ENCODE measurements around the gene TPP1.

Gene TPP1

GRCh38 chr11:6633422-6634408 is 14.5 kb upstream of the TPP1 start:
- Histone ChIP-seq H3K36me3 (ENCODE audit: control insufficient read depth, low read depth, low read length) (peaks cover 7% of the 10 kb centered on the region), H3K4me3 (ENCODE audit: low read length) (no peak overlapping the region), H3K4me1 (ENCODE audit: control insufficient read depth, low read depth, low read length) (no peaks in the 10 kb centered on the region), H3K9me3 (ENCODE audit: control insufficient read depth, low read depth, low read length) (no peaks in the 10 kb centered on the region), H3K9ac (ENCODE audit: low read length) (no peak overlapping the region), H3K27me3 (ENCODE audit: control insufficient read depth, insufficient read depth, low read length) (peaks cover 34% of the 10 kb centered on the region), H3K27ac (ENCODE audit: low read length) (no peak overlapping the region)

DNA sequence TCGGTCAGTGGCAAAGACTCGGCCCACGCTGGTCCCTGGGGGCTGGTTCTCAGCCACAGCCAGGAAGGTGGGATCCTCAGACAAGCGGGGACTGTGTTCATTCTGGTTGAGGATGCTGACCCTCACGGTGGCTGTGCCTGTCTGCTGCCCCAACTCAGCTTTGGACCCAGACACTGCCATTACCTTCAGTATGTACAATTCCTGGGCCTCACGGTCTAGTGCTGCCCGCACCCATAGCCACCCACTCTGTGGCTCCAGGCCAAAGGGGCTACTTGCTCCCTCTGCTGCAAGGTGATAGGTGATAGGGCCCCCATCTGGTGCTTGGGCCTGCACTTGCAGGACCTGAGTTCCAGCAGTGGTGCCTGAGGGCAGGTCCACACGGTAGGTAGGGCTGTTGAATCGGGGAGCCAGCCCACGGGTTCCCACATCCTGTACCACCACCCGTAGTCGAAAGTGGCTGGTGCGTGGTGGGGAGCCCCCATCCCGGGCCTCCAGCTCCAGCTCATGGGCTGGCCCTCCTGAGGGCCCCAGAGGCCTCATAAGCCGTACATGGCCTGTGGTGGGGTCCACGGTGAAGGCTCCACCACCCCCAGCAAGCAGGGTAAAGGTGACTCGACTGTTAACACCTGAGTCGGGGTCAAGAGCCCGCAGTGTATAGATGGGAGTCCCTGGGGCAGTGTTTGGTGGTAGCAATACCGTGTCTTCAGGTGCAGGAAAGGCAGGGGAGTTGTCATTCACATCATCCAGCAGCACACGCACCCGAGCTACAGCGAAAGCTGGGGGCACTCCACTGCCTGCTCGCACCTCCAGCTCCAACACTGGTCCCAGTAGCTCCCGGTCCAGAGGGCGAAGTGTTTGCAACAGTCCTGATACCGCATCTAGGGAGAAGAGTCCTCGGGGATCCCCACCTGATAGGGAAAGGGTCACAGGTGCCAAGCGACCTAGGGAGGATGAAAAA is 13.2 kb upstream of the TPP1 start:
- no peaks in the 10 kb centered on the region for H3K9me3 ChIP-seq (ENCODE audit: control insufficient read depth, low read depth, low read length)

GRCh38 chr11:6631361-6631890 is 12.2 kb upstream of the TPP1 start:
- no peak overlapping the region for H3K4me3 ChIP-seq (ENCODE audit: low read length)
- H3K36me3 ChIP-seq (ENCODE audit: control insufficient read depth, low read depth, low read length): peaks cover 13% of the 10 kb centered on the region
- no peak overlapping the region for H3K27ac ChIP-seq (ENCODE audit: low read length)
- H3K9ac ChIP-seq (ENCODE audit: low read length): no peak overlapping the region
- H3K4me1 ChIP-seq (ENCODE audit: control insufficient read depth, low read depth, low read length): no peaks in the 10 kb centered on the region
- peaks cover 34% of the 10 kb centered on the region for H3K27me3 ChIP-seq (ENCODE audit: control insufficient read depth, insufficient read depth, low read length)
- H3K9me3 ChIP-seq (ENCODE audit: control insufficient read depth, low read depth, low read length): no peaks in the 10 kb centered on the region

More for the DNA sequence above, 13.2 kb upstream of the TPP1 start:
- no peak overlapping the region for H3K9ac ChIP-seq (ENCODE audit: low read length)
- H3K36me3 ChIP-seq (ENCODE audit: control insufficient read depth, low read depth, low read length): peaks cover 8% of the 10 kb centered on the region
- peaks cover 34% of the 10 kb centered on the region for H3K27me3 ChIP-seq (ENCODE audit: control insufficient read depth, insufficient read depth, low read length)
- no peak overlapping the region for H3K4me3 ChIP-seq (ENCODE audit: low read length)
- no peak overlapping the region for H3K27ac ChIP-seq (ENCODE audit: low read length)
- H3K4me1 ChIP-seq (ENCODE audit: control insufficient read depth, low read depth, low read length): no peaks in the 10 kb centered on the region

- Histone ChIP-seq H3K4me3 (ENCODE audit: low read length) (peak overlapping the region; percentile 48), H3K4me1 (ENCODE audit: control insufficient read depth, low read depth, low read length) (no peaks in the 10 kb centered on the region), H3K9ac (ENCODE audit: low read length) (no peak overlapping the region), H3K9me3 (ENCODE audit: control insufficient read depth, low read depth, low read length) (no peaks in the 10 kb centered on the region), H3K27ac (ENCODE audit: low read length) (no peak overlapping the region), H3K36me3 (ENCODE audit: control insufficient read depth, low read depth, low read length) (peaks cover 18% of the 10 kb centered on the region), H3K27me3 (ENCODE audit: control insufficient read depth, insufficient read depth, low read length) (peaks cover 34% of the 10 kb centered on the region)
Observed at GRCh38 chr11:6630632-6631291, 11.5 kb upstream of the TPP1 start.

GRCh38 chr11:6629892-6630631 is 10.8 kb upstream of the TPP1 start:
- peaks cover 22% of the 10 kb centered on the region for H3K36me3 ChIP-seq (ENCODE audit: control insufficient read depth, low read depth, low read length)
- peaks cover 34% of the 10 kb centered on the region for H3K27me3 ChIP-seq (ENCODE audit: control insufficient read depth, insufficient read depth, low read length)
- no peak overlapping the region for H3K27ac ChIP-seq (ENCODE audit: low read length)
- peak overlapping the region; percentile 48 for H3K4me3 ChIP-seq (ENCODE audit: low read length)
- no peaks in the 10 kb centered on the region for H3K9me3 ChIP-seq (ENCODE audit: control insufficient read depth, low read depth, low read length)
- no peaks in the 10 kb centered on the region for H3K4me1 ChIP-seq (ENCODE audit: control insufficient read depth, low read depth, low read length)
- no peak overlapping the region for H3K9ac ChIP-seq (ENCODE audit: low read length)

DNA sequence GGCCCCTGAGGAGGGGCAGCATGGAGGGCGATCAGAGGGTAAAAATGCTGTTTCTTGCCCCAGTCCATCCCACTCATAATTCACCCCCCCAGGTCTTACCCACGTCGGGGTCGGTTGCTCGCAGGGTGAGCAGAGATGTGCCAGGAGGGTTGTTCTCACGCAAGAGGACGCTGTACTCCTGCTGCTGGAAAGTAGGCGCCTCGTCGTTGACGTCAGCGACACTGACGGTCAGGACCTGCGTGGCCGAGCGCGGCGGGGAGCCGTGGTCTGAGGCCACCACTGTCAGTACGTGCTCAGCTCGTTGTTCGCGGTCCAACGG is 10.3 kb upstream of the TPP1 start:
- no peak overlapping the region for H3K27ac ChIP-seq (ENCODE audit: low read length)
- no peak overlapping the region for H3K9ac ChIP-seq (ENCODE audit: low read length)
- H3K4me3 ChIP-seq (ENCODE audit: low read length): peak overlapping the region; percentile 48
- H3K4me1 ChIP-seq (ENCODE audit: control insufficient read depth, low read depth, low read length): no peaks in the 10 kb centered on the region
- peaks cover 22% of the 10 kb centered on the region for H3K36me3 ChIP-seq (ENCODE audit: control insufficient read depth, low read depth, low read length)
- no peaks in the 10 kb centered on the region for H3K9me3 ChIP-seq (ENCODE audit: control insufficient read depth, low read depth, low read length)
- peaks cover 34% of the 10 kb centered on the region for H3K27me3 ChIP-seq (ENCODE audit: control insufficient read depth, insufficient read depth, low read length)

- H3K9me3 ChIP-seq (ENCODE audit: control insufficient read depth, low read depth, low read length): no peaks in the 10 kb centered on the region
- no peak overlapping the region for H3K4me3 ChIP-seq (ENCODE audit: low read length)
- no peak overlapping the region for H3K27ac ChIP-seq (ENCODE audit: low read length)
- H3K9ac ChIP-seq (ENCODE audit: low read length): no peak overlapping the region
- no peaks in the 10 kb centered on the region for H3K4me1 ChIP-seq (ENCODE audit: control insufficient read depth, low read depth, low read length)
- peaks cover 34% of the 10 kb centered on the region for H3K27me3 ChIP-seq (ENCODE audit: control insufficient read depth, insufficient read depth, low read length)
- peaks cover 22% of the 10 kb centered on the region for H3K36me3 ChIP-seq (ENCODE audit: control insufficient read depth, low read depth, low read length)
Observed at GRCh38 chr11:6628526-6628925, 9.3 kb upstream of the TPP1 start.

DNA sequence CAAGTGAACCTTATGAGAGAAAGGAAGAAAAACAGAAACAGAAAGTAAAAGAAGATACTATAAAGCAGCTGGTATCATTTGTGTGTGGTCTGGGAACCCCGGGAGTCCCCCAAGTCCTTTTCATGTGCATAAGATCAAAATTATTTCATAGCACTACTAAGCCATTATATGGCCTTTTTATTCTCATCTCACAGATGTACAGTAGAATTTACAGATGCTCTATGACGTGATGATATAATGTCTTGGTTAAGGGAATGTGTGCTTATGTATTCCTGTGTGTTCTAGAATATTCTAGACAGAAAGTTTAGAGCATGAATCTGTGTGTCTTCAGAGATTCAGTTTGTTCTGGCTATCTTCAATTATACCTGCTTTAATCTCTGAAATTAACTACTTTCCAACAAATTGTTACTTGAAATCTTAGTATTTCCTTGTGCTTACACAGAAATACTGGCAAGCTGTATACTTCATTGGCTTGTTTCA is 8.6 kb upstream of the TPP1 start:
- no peaks in the 10 kb centered on the region for H3K9me3 ChIP-seq (ENCODE audit: control insufficient read depth, low read depth, low read length)
- H3K27me3 ChIP-seq (ENCODE audit: control insufficient read depth, insufficient read depth, low read length): peaks cover 34% of the 10 kb centered on the region
- H3K27ac ChIP-seq (ENCODE audit: low read length): no peak overlapping the region
- peaks cover 16% of the 10 kb centered on the region for H3K36me3 ChIP-seq (ENCODE audit: control insufficient read depth, low read depth, low read length)
- no peak overlapping the region for H3K9ac ChIP-seq (ENCODE audit: low read length)
- no peaks in the 10 kb centered on the region for H3K4me1 ChIP-seq (ENCODE audit: control insufficient read depth, low read depth, low read length)
- no peak overlapping the region for H3K4me3 ChIP-seq (ENCODE audit: low read length)

GRCh38 chr11:6626971-6627761 is 7.9 kb upstream of the TPP1 start:
- Histone ChIP-seq H3K4me1 (ENCODE audit: control insufficient read depth, low read depth, low read length) (no peaks in the 10 kb centered on the region), H3K4me3 (ENCODE audit: low read length) (no peak overlapping the region), H3K36me3 (ENCODE audit: control insufficient read depth, low read depth, low read length) (peaks cover 15% of the 10 kb centered on the region), H3K9me3 (ENCODE audit: control insufficient read depth, low read depth, low read length) (no peaks in the 10 kb centered on the region), H3K27me3 (ENCODE audit: control insufficient read depth, insufficient read depth, low read length) (peaks cover 34% of the 10 kb centered on the region), H3K9ac (ENCODE audit: low read length) (no peak overlapping the region), H3K27ac (ENCODE audit: low read length) (no peak overlapping the region)

DNA sequence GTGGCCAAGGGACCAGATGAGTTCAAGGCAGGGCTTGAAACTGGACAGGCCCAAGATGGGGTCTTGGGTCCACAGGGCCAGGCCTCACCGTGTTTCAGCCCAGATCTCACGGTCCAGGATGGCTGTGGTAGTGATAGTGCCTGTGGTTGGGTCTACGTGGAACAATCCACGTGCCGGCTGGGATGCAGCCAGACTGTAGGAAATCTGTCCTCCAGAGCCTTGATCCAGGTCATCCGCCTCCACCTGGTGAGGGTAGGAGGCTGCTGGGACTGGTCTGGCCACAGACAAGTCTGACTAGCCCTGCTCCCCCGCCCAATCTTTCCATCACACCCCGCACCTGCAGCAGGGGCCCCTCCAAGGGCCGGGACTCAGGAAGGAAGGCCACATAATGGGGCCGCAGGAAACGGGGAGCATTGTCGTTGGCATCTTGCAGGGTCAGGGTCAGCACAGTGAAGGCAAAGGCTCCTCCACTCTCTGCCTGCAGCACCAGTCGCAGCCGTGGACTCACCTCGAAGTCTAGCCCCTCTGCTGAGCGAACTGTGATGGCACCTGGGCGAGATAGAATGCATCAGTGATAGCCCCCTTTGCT is 6.7 kb upstream of the TPP1 start:
- Histone ChIP-seq H3K27ac (ENCODE audit: low read length) (no peak overlapping the region), H3K27me3 (ENCODE audit: control insufficient read depth, insufficient read depth, low read length) (peaks cover 22% of the 10 kb centered on the region), H3K9ac (ENCODE audit: low read length) (no peak overlapping the region), H3K9me3 (ENCODE audit: control insufficient read depth, low read depth, low read length) (no peaks in the 10 kb centered on the region), H3K4me1 (ENCODE audit: control insufficient read depth, low read depth, low read length) (no peaks in the 10 kb centered on the region), H3K4me3 (ENCODE audit: low read length) (no peak overlapping the region), H3K36me3 (ENCODE audit: control insufficient read depth, low read depth, low read length) (peaks cover 15% of the 10 kb centered on the region)
